Stimulated activated CD8-positive, alpha-beta memory T cell treated with anti-CD3 and anti-CD28 coated beads, Interleukin-15, amount 100 ng/mL, for 1 hour (primary cell): ENCODE results near the gene LIN7C.
"Not testable (repeated sequence)": the region's sequence is repeated elsewhere in the genome, so short reads cannot be mapped to it uniquely, and the experiment has no call there.

Source experiments
- DNase-seq: peaks from one replicate; pipeline ENCODE4 v3.0.0-alpha.2; 2020; ENCODE audit warnings: low read depth

LIN7C gene, protein sequence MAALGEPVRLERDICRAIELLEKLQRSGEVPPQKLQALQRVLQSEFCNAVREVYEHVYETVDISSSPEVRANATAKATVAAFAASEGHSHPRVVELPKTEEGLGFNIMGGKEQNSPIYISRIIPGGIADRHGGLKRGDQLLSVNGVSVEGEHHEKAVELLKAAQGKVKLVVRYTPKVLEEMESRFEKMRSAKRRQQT

DNA sequence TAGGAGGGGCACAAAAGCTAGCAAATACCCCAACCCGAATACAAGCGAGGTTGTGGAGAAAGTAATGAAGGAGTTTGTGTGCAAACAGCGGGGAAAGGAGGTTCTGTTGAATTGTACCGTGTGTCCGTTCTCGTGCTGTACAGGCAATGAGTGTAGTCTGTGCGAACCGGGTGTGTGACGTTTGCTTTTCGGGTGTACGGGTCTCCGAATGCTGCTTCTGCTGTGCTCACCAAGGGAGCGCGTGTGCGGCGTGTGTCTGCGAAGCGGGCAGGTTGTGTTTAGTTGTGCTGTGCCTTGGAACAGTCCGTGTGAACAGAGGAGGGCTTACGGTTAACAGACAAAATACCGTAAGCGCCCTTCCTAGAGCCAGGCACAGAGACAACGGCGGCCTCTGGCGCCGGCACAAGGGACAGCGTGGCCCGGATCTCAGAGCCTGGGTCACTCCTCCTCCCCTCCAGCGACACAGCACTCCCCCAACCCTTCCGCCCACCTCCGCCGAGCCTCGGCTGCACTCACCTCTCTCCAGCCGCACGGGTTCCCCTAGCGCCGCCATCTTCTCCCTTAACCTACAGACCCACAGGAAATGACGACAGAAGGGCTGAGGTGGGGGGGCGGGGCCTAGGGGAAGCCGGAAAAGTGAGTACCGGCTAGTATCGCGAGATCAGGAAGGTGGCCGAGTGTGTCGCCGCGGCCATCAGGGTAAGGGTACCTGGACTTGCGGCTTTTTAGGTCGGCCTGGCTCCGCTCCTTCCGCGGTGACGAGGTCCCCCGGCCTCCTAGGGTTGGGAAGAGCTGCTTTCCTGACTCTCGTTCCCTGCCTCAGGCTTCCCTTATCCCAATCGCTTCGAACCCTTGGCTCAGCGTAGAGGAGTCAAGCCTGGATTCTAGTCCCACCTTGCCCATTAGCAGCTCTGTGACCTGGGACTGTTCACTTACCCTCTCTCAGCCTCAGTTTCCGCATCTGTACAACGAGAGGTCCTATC lies at the start of gene LIN7C:
Gene LIN7C (minus strand): TSS at position 570 of the 983 bp plus-strand sequence. CDS start 17 bp downstream, at position 553.
- DNase-seq, result peak; percentile 94

DNA sequence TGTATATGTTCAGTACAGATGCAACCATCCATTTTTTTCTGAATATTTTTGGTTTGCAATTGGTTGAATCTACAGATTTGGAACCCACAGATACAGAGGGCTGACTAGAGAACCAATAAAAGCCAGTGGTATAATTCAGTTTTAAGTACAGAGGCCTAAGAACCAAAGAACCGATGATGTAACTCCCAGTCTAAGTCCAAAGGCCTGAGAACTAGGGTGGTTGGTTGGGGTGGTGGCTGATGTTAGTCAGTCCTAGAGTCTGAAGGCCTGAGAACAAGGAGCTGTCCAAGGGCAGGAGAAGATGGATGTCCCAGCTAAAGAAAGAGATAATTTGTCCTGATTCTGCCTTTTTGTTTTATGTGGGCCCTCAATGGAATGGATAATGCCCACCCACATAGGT lies 48.7 kb upstream of the LIN7C start:
- DNase-seq, result no peak

DNA sequence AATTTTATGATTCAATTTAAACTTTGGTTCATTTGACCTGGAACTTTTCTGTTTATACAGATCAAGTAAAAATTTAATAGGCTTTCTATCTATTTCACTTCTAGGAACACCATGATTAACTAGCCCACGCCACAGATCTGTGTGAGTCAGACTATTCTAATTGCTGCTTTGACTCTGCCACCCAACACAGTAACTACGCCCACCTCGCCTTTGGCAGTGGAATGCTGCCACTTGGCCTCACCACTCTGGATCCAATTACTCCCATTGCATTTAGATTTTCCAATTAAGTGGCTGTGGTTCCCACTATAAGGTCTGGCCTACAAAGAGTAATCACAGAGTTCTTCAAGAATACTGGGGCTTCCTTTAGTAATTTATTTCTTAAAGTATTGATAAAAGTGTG lies 46.6 kb upstream of the LIN7C start:
- DNase-seq, result no peak

DNA sequence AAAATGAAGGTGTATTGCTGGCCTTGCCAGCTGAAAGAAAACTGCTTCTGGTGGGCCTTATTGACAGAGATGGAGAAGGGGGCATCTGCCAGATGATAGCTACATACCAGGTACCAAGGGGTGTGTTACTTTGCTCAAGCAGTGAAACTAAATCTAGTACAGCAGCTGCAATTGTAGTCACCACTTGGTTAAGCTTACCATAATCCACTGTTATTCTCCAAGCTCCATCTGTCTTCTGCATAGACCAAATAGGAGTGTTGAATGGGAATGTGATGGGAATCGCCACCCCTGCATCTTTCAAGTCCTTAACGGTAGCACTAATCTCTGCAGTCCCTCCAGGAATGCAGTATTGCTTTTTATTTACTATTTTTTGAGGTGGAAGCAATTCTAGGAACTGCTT lies 45.8 kb upstream of the LIN7C start:
- no peak for DNase-seq

DNA sequence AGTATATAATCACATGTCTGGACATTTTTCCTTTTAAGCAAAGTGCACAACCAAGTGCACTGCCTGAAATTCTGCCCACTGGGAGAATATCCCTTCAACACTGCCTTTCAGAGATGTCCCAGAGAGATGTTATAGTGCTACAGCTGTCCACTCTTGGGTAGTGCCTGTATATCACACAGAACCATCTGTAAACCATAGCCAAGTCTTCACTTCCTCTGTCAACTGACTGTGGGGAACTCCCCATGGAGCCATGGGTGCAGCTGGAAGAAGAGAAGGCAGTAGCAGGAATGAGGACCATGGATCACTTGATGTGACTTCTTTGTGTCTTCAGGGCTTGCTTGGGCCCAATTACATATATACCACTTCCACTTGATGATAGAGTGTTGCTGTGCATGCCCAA lies 44.6 kb upstream of the LIN7C start:
- no peak for DNase-seq

DNA sequence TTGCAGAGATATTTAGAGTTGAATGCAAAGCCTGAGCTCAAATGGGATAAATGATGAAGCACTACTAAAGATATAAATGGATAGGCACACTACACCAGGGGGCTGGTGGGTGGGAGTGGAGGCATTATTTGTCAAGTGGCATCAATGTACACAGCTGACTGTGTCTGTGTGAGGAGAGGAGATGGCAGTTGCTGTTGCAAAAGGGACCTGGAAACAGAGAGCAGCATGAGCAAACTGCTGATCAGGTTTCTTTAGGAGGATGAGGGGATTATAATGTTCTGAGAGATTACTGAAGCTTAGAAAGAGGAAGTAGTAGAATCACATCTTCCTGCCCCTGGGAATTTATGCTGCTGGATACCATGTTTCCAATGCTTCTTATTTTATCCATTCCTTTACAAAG lies 39.4 kb upstream of the LIN7C start:
- no peak for DNase-seq

DNA sequence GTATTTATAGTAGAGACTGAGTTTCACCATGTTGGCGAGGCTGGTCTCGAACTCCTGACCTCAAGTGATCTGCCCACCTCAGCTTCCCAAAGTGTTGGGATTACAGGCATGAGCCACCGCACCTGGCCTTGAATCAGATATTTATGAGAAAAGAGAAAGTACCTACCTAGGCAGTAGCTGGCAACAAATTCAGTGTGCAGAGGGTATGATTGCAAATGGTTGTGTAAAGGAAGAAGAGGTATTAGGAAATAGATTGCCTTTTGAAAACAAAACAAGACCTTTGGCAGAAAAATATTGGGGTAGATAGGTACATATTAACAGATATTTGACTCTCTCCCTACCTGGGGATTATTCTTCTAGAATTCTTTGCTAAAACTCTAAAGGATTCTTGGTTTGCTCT lies 38.5 kb upstream of the LIN7C start:
- no peak for DNase-seq

DNA sequence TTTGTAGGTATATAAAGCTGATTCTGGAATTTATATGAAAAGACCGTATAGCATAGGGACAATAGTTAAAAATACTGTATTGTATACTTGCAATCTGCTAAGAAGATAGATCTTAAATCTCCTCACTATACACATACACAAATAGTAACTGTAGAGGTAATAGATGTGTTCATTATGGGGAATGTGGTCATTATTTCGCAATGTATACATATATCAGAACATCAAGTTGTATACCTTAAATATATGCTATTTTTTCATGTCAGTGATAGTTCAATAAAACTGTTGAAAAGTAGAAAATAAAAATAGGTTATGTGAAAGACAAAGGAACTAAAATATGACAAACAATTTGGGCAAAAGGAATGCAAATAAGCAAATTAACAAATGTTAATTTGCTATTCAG lies 35.2 kb upstream of the LIN7C start:
- DNase-seq, result no peak

DNA sequence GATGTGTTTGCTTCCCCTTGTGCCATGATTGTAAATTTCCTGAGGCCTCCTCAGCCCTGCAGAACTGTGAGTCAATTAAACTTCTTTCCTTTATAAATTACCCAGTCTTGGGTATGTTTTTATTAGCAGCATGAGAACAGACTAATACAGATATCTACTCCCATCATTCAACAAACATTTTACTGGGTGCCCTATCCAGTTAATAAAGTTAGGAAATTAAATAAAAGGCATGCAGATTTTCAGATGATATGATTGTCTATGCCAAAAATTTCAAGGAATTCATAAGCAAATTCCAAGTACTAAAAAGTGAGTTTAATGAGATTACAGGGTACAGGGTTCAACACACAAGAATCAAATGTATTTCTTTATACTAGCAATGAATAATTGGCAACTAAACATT lies 33.5 kb upstream of the LIN7C start:
- no peak for DNase-seq

DNA sequence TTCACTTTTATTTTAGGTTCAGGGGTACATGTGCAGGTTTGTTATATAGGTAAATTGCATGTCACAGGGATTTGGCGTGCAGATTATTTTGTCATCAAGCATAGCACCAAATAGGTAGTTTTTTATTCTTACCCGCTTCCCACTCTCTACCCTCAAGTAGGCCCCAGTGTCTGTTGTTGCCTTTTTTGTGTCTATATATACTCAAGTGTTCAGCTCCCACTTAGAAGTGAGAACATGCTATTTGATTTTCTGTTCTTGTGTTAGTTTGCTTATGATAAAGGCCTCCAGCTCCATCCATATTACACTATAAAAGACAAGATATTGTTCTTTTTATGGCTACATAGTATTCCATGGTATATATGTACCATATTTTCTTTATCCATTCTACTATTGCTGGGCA lies 28.5 kb upstream of the LIN7C start:
- no peak for DNase-seq

DNA sequence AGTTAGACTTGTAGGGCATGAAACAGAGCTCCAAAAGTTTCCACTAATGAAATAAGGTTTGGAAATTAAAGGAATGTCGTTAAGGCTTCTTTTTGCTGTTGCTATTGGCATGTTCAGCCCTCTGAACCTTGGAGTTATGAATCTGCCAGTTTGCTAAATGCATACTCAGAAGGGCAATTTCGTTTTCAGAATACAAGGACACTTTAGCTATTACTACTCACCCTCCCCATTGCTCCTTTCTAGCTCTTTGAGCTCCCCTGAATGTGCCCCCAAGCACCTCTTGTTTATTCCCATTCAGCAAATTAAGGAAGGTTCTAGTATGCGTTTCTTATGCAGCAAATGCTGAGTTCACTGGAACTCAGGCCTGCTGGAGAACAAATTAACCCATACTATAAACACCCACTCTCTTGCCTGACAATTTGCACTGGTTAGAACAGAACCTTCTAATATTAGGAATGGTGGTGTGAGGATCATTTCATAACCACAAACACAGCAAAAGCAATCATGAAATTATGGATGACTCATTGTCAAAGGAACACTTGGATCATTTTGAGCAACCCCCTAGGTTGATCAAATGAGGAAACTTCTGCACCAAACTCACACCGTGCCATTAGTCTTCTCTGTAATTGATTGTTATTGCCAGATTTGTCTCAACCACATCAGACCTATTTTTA lies 26.2 kb upstream of the LIN7C start:
- DNase-seq, result no peak

DNA sequence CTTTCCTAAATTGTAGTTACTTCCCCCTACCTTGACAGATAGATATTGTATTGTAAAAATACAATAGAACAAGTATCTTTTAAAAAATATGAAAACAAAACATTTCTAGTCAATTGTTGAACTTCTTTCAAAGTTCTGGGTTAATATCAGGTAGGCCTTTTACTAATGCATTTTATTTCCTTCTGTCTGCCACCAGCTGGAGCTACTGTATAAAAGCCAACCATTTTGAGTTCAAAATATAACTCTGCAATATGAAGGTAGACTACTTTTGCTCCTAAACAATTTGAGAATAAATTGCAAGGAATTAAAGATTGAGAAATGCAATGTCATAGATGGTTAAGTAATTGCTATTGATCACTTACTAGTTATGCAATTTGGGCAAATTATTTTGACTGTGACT lies 22.1 kb upstream of the LIN7C start:
- DNase-seq, result no peak

DNA sequence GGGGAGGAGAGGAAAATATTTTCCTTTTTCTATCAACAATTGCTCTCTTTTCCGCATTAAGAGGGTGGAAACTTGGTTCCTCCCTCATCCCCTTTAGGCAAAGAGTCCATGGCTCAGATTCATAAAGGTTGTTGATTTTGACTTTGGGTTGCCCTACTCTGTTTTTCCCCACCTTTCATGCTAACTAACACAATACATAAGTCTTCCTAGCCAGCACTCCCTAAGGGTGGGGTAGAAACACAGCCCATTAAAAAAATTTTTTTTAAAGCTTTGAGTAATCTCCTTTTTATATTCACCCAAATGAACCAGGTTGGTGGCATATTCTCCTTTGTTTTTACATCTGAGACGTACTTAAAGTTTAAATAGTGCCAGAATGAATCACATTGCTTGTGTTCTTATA lies 20.0 kb upstream of the LIN7C start:
- no peak for DNase-seq

DNA sequence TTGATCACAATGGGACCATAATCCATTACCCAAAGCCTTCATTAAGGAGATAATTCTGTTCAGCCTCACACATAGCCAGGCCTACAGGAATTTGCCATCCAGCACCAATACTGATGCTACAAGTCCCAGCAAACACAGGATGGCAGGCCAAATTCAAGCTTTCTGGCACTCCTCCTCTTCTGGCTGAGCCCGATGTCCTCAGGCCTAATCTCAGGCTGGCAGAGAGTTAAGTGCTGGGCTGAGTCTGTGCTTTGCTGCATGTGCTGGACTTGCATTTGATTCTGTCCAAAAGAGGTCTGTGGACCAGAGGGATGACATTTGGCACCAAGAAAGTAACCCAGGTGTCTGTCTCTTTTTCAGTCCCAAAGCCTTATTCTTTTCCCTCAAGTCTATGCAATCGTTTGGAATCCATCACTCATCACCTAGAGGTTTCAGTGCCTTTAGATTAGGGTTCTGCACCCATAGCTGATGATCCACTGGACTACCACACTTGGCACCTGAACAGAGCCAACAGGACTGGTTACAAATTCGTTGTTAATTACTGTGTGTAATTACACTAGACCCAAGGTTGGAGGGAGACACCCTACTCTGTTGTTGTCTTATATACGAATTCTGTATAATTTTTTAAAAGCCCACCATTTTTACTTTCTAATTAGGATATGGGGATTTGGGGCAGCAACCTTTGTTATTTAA lies 19.4 kb upstream of the LIN7C start:
- no peak for DNase-seq

DNA sequence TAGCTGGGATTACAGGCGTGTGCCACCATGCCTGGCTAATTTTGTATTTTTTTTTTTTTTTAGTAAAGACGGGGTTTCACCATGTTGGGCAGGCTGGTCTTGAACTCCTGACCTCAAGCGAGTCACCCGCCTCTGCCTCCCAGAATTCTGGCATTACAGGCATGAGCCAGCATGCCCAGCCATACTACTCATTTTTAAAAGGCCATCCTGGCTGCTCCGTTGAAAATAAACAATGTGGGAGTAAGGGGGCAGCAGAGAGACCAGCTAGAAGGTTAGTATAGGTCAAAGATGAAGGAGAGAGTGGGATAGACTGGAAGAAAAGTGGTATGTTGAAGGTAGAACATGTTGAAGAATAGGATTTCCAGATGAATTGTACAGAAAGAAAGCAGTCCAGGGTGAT lies 17.6 kb upstream of the LIN7C start:
- no peak for DNase-seq

DNA sequence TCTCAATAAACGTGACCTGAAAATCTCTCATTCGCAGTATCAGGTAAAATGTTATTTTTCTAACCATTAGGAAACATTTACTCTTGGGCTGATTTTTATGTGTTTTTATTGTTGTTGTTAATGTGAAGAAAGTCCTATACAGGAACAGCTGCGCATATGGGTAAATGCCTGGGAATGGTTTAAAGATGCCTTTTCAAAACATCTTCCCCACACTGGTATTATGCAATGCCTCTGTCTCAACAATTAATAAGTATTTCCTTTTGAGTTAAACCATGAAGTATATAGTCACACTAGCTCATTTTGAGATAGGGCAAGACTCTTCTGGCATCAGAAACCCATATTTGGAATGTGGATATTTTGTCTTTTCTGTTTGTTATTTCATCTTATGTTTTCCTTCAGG lies 13.7 kb upstream of the LIN7C start:
- DNase-seq, result no peak

DNA sequence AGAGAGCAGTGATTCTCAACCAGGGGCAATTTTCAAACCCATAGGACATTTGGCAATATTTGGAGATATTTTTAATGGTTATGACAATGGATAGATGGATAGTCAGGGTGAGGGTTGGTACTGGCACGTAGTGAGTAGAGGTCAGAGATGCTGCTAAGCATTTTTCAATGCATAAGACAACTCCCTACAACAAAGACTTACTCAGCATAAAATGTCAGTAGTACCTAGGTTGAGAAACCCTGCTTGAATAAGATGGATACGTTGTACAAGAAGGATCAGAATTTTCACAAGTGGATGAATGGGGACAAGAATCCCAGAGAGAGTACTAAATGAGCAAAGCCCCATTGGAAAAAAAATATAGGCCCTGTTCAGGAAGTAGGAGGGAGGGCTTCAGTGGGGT lies 11.9 kb upstream of the LIN7C start:
- no peak for DNase-seq

DNA sequence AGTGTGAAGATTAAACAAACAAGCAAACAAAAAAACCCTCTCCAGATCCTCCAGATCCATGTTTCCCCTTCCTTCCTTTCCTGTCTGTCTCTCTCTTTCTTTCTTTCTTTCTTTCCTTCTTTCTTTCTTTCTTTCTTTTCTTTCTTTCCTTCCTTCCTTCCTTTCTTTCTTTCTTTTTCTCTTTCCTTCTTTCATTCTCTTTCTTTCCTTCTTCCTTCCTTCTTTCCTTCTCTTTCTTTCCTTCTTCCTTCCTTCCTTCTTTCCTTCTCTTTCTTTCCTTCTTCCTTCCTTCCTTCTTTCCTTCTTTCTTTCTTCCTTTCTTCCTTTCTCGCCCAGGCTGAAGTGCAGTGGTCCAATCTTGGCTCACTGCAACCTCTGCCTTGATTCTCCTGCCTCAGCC lies 10.9 kb upstream of the LIN7C start:
- not testable (repeated sequence) for DNase-seq

DNA sequence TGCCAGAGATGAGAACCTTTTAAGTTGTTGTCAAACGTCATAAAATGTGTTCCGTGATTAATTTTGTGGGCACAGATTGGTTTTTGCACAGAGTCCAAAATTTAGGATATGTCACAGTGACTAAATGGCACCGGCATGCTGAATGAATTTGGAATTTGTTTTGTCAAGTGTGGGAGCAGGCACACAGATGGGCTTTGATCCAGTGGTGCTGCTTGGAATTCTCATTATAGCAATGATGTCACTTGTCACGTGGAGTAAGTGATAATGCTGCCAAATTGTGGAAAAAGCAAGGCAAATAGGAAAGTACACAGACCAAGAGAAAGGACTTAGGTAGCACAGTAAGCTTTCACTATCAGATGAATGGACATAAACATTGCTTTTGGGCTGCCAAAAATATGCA lies 8.0 kb upstream of the LIN7C start:
- DNase-seq, result no peak

DNA sequence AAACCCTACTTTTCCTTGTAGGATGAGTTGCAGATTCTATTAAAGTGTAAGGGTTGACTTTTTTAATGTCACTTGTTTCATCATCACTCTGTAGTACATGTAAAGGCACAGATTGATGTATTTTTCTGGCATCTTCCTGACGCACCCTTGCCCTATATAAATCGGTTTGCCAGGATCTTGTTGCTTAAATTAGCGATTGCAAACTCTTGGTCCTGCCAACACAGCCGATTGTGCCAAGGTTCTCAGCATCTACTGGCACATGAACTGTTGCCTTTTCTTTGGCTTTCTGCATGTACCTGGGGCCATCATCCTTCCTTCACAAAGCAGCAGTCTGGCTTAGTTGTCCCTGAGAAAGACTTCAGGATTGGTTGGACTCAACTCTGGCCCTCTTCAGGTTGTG lies 7.5 kb upstream of the LIN7C start:
- DNase-seq, result no peak

DNA sequence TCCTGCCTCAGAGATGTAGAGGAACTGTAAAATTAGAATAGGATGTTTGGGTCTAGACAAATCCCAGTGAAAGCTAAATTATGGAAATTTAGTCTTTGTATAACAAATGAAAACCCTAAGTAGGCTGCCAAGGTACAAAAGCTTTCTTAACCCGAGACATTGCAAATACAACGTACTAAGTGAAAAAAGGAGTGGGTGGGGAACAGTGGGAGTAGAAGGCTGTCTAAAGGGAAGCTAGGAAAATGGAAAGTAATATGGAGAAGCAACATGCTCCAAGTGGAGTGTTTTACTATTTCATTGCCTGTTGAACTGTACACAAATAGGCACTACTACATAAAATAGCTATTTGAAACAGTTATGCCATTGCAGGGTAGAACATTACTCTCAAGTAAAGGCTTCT lies 6.8 kb upstream of the LIN7C start:
- DNase-seq, result no peak

DNA sequence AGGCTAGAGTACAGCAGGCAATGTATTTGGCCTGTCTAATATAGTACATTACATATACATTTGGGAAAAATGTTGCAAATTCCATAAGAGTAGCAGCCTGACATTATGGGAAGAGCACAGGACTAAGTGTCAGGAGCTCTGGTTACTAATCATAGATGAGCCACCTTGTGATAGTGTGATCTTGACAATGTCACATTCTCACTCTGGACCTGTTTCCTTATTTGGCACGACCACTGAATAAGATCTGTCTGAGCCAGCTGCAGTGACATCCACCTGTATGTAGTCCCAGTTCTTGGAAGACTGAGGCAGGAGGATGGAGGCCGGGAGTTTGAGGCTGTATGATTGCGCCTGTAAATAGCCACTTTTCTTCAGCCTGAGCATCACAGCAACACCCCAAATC lies 5.7 kb upstream of the LIN7C start:
- no peak for DNase-seq

DNA sequence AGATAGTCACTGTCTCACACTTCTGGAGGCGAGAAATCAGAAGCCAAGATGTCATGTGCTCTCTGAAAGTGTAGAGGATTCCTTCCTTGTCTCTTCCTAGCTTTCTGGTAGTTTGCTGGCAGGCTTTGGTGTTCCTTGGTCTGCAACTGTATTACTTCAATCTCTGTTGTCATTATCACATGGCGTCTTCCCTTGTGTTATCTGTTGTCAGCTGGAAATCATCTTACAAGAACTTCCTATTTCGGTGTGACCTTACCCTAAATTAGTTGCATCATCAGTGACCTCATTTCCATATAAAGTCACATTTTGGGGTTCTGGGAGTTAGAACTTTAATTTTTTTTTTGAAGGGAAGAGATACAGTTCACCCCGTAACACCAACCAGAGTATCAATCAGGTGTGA lies 3.3 kb upstream of the LIN7C start:
- no peak for DNase-seq
